RWPE1 (cell line): ENCODE data around the gene GRIA1.
A peak's percentile ranks its signal among the peaks of the same experiment; 100 is the strongest.

Experiments used
- CTCF ChIA-PET: fragments of 350-600 bp; sonication (Branson Sonifier 250); formaldehyde crosslinking; extraction: SDS; loops from one replicate; lab custom pipeline; 2021; lab: Yijun Ruan, JAX
- POLR2A ChIA-PET: fragments of 400-600 bp; formaldehyde crosslinking; extraction: SDS; loops from one replicate; lab custom pipeline; 2020; ENCODE audit warnings: antibody characterized with exemption; ENCODE audit not compliant: low non-redundant PET; lab: Yijun Ruan, JAX
- DNase-seq: peaks from one replicate; pipeline ENCODE4 v3.0.0; 2012; ENCODE audit warnings: low spot score
- H3K27ac ChIP-seq: fragments of 450-650 bp; 2 replicates; pipeline ENCODE4 v1.5.1; 2017
- TF ChIP-seq, protein P1 (sequence below): fragments of 450-650 bp; conservative IDR thresholded peaks from 2 replicates; pipeline ENCODE4 v1.5.1; 2017; ENCODE audit warnings: low read depth, mild to moderate bottlenecking

The GRIA1 gene

DNA sequence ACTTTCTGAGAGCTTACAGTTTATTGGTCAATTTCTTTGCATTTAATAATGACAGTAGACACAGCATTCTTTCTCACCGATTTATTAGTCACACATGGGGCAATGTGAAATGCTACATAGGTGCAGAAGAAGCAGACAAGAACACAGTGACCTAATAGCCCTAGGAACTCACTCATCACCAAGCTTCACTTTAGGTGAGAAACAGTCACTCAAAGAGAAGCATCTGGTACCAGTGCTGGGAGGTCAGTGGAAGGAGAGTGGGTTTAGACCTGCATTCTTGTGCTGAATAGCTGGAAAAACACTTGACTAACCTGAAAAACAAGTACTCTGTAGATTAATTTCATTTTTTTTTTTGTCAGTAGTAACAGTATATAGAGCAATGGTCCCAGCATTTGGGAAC lies 179.6 kb downstream of the GRIA1 start:
- peak; percentile 19 for DNase-seq
- H3K27ac ChIP-seq = no peak overlapping the region
- TF ChIP-seq, protein P1, sequence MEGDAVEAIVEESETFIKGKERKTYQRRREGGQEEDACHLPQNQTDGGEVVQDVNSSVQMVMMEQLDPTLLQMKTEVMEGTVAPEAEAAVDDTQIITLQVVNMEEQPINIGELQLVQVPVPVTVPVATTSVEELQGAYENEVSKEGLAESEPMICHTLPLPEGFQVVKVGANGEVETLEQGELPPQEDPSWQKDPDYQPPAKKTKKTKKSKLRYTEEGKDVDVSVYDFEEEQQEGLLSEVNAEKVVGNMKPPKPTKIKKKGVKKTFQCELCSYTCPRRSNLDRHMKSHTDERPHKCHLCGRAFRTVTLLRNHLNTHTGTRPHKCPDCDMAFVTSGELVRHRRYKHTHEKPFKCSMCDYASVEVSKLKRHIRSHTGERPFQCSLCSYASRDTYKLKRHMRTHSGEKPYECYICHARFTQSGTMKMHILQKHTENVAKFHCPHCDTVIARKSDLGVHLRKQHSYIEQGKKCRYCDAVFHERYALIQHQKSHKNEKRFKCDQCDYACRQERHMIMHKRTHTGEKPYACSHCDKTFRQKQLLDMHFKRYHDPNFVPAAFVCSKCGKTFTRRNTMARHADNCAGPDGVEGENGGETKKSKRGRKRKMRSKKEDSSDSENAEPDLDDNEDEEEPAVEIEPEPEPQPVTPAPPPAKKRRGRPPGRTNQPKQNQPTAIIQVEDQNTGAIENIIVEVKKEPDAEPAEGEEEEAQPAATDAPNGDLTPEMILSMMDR = no peak
- CTCF ChIA-PET = interaction anchor here (1.1 kb wide), 1 partner anchor 9 kb away, joined by 5 read pairs; no protein-coding TSS in a partner anchor
- POLR2A ChIA-PET = no interaction called here

DNA sequence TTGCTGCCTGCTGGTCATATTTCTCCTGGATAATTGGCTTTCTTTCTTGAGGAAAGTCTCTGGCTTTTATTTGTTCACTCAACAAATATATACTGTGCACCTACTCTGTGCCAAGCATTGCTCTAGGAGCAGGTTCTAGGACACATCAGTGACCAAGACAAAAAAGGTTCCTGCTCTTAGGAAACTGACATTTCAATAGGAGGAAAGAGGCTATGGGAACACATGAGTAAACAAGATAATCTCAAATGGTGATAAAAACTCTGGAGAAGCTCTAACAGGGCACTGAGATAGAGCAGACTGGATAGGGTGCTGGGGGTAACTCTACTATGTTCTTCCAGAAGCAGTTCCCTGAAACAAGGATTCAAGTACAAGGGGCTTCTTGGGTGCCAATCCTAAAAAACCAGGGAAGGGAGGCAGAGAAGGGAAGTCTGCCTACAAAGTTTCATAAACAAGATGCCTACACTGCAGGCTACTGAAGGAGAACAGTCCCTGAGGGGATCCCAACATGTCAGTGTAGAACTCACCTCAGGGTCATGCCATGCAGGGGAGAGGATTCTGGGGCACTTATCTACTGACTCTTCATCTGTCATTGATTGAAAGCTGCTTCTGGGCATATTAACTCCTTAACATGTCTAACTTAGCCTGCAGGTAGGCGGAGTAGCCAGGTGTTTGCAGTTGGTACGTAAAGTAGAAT lies 181.3 kb downstream of the GRIA1 start:
- no peak for DNase-seq
- CTCF ChIA-PET = no interaction called here
- POLR2A ChIA-PET = no interaction called here
- no peak overlapping the region for H3K27ac ChIP-seq
- TF ChIP-seq, protein P1 = no peak

DNA sequence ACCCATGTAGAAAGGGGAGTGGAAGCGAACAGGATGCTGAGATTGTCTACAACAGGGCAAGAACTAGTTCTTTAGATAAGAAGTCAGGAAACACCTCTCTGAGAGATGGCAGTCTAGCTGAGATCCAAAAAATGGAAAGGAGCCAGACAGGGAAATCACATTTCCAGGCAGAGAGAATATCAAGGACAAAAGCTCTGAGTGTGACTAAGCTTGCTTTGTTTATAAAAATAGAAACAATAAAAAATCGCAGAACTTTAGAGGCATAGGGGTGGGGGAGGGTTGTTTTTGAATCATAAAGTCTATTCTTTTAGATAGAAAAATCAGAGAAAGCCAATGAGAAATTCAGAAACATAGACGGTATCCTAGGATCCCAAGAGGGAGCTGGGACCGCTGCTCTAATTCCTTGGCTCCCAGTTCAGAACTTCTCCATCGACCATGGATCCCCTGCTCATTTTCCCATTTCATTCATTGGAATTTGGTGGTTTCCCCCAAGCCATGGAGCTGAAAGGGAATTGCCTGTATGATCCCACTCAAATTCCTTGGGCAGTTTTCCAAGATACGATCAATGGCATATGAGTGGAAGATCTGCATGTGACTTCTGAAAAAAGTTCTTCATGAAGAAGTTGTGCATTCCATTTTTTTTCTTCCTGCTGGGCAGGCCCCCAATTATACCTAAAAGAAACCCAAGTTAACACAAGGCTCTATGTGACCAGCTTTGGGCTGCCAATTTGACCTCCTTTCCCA lies 182.0 kb downstream of the GRIA1 start:
- DNase-seq = no peak
- CTCF ChIA-PET = no interaction called here
- TF ChIP-seq, protein P1 = no peak
- H3K27ac ChIP-seq = no peak overlapping the region
- POLR2A ChIA-PET = no interaction called here

DNA sequence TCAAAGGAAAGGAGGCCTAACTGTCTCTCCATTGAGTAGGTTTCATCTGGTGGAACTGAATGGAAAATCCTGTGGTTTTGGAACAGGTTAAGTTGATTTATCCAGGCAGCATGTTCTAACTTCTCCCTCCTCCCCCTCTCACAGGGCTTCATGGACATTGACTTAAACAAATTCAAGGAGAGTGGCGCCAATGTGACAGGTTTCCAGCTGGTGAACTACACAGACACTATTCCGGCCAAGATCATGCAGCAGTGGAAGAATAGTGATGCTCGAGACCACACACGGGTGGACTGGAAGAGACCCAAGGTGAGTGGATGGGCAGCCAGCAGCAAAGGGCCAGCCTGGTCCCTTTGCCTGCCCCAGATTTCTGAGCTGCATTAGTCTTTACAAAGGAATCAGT lies 183.9 kb downstream of the GRIA1 start:
- DNase-seq = no peak
- ChIA-PET POLR2A (no interaction called here), CTCF (no interaction called here)
- TF ChIP-seq, protein P1 = no peak
- no peak overlapping the region for H3K27ac ChIP-seq

DNA sequence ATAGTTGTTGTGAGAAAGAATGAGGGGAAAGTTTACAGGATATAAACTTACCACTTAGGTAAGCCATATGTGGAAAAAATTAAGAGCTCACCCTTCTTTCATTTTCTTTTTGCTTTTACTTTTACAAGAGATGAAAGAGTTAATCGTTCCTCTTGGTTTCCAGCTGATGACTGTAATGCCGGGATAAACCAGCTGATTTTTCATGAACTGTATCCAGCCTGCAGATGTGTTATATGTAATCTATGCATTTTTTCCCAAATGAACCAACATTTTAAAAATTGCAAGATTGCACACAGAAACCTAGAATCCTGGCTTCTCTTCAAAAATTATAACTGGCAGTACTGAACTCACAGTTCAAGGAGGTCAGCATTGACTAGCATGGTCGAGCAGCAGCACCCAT lies 185.9 kb downstream of the GRIA1 start:
- DNase-seq = no peak
- H3K27ac ChIP-seq = no peak overlapping the region
- ChIA-PET CTCF (interaction anchor here (0.6 kb wide), 1 partner anchor 1906 kb away, joined by 4 read pairs; no protein-coding TSS in a partner anchor), POLR2A (no interaction called here)
- TF ChIP-seq, protein P1 = no peak

DNA sequence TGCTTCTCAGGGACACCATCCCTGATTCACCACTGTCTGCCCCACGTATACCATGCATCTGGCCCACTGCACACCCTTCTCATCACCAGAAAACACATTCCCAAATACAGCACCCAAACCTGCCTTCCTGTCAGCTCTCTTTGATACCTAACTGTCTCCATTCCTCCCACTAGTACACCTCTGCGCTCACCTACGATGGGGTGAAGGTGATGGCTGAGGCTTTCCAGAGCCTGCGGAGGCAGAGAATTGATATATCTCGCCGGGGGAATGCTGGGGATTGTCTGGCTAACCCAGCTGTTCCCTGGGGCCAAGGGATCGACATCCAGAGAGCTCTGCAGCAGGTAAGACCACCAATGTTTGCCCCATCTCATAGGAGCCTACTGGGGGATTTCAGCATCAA lies 186.4 kb downstream of the GRIA1 start:
- TF ChIP-seq, protein P1 = no peak
- CTCF ChIA-PET = interaction anchor here (0.6 kb wide), 1 partner anchor 1906 kb away, joined by 4 read pairs; no protein-coding TSS in a partner anchor
- H3K27ac ChIP-seq = no peak overlapping the region
- DNase-seq = no peak
- POLR2A ChIA-PET = no interaction called here
